GM19397 (cell line): ENCODE data around the gene TIA1.
A peak's percentile ranks its signal among the peaks of the same experiment; 100 is the strongest.
"Not testable (repeated sequence)": the region's sequence is repeated elsewhere in the genome, so short reads cannot be mapped to it uniquely, and the experiment has no call there.

Source experiments
- ATAC-seq: cut with Tn5 transposase; IDR thresholded peaks from one replicate; pipeline ENCODE4 v1.9.1; 2021; ENCODE audit warnings: mild to moderate bottlenecking, moderate library complexity; ENCODE audit not compliant: unreplicated experiment

TIA1 gene

GRCh38 chr2:70248181-70248847 lies at the start of gene TIA1:
Gene TIA1, minus strand, starts transcription at chr2:70248628. Its CDS starts 198 bp downstream, at chr2:70248430.
- peak; percentile 93 for ATAC-seq

- ATAC-seq: not testable (repeated sequence)
Observed at GRCh38 chr2:70297828-70298227, 49.4 kb upstream of the TIA1 start.

GRCh38 chr2:70283500-70284191 lies 35.2 kb upstream of the TIA1 start:
- ATAC-seq: no peak

- no peak for ATAC-seq
Observed at GRCh38 chr2:70282439-70282838, 34.0 kb upstream of the TIA1 start.

- ATAC-seq: no peak
Observed at GRCh38 chr2:70280242-70280798, 31.9 kb upstream of the TIA1 start.

GRCh38 chr2:70270323-70270722 lies 21.9 kb upstream of the TIA1 start:
- ATAC-seq: no peak

GRCh38 chr2:70269422-70270302 lies 21.2 kb upstream of the TIA1 start:
- ATAC-seq: not testable (repeated sequence)

- not testable (repeated sequence) for ATAC-seq
Observed at GRCh38 chr2:70266925-70267324, 18.5 kb upstream of the TIA1 start.

- no peak for ATAC-seq
Observed at GRCh38 chr2:70261501-70261900, 13.1 kb upstream of the TIA1 start.

- peak; percentile 5 for ATAC-seq
Observed at GRCh38 chr2:70258532-70258875, 10.1 kb upstream of the TIA1 start.

GRCh38 chr2:70255637-70256314 lies 7.3 kb upstream of the TIA1 start:
- no peak for ATAC-seq

GRCh38 chr2:70250434-70250833 lies 2.0 kb upstream of the TIA1 start:
- ATAC-seq: no peak

GRCh38 chr2:70247364-70248180 lies 856 bp downstream of the TIA1 start:
- no peak for ATAC-seq

- no peak for ATAC-seq
Observed at GRCh38 chr2:70243806-70244584, 4.4 kb downstream of the TIA1 start.

GRCh38 chr2:70242552-70242951 lies 5.9 kb downstream of the TIA1 start:
- ATAC-seq: no peak

GRCh38 chr2:70241340-70241739 lies 7.1 kb downstream of the TIA1 start:
- no peak for ATAC-seq

- ATAC-seq: no peak
Observed at GRCh38 chr2:70240599-70240998, 7.8 kb downstream of the TIA1 start.

GRCh38 chr2:70233926-70234325 lies 14.5 kb downstream of the TIA1 start:
- ATAC-seq: no peak

GRCh38 chr2:70226781-70227180 lies 21.6 kb downstream of the TIA1 start:
- ATAC-seq: no peak
